Mucosa of stomach (tissue), 1 donor: ENCODE data around the gene AQP12A.
"Not testable (repeated sequence)": the region's sequence is repeated elsewhere in the genome, so short reads cannot be mapped to it uniquely, and the experiment has no call there.

Experiments used
- H3K27me3 ChIP-seq: one replicate; pipeline ENCODE4 v1.7.0; 2013; ENCODE audit warnings: mild to moderate bottlenecking, low read length; ENCODE audit not compliant: control insufficient read depth, insufficient read depth
- H3K36me3 ChIP-seq: one replicate; pipeline ENCODE4 v1.7.0; 2013; ENCODE audit warnings: low read length; ENCODE audit not compliant: control insufficient read depth, insufficient read depth
- H3K4me1 ChIP-seq: one replicate; pipeline ENCODE4 v1.7.0; 2013; ENCODE audit warnings: mild to moderate bottlenecking, low read length; ENCODE audit not compliant: control insufficient read depth, insufficient read depth
- H3K4me3 ChIP-seq: one replicate; pipeline ENCODE4 v1.7.0; 2013; ENCODE audit warnings: low read length
- H3K9ac ChIP-seq: one replicate; pipeline ENCODE4 v1.7.0; 2013; ENCODE audit warnings: mild to moderate bottlenecking, low read length, moderate library complexity
- H3K9me3 ChIP-seq: one replicate; pipeline ENCODE4 v1.7.0; 2013; ENCODE audit warnings: mild to moderate bottlenecking, low read length, moderate library complexity; ENCODE audit not compliant: control insufficient read depth
- donor health status: Pancreatic carcinoma.

The AQP12A gene

DNA sequence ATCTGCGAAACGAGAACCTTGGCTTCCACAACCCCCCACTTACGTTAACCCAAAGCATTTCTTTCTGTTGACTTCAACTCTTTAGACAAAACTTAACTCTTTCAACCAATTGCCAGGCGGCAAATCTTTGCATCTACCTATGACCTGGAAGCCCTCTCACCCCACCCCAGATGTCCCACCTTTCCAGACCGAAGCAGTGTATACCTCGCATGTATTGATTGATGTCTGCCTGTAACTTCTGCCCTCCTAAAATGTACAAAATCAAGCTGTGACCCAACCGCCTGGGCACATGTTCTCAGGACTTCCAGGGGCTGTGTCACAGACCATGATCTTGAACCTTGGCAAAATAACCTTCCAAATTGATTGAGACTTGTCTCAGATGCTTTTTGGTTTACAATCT, 21.3 kb upstream of the AQP12A start:
- no peaks in the 10 kb centered on the region for H3K36me3 ChIP-seq
- no peaks in the 10 kb centered on the region for H3K9me3 ChIP-seq
- H3K9ac ChIP-seq: no peak overlapping the region
- peaks cover 26% of the 10 kb centered on the region for H3K27me3 ChIP-seq
- no peaks in the 10 kb centered on the region for H3K4me1 ChIP-seq
- no peak overlapping the region for H3K4me3 ChIP-seq

DNA sequence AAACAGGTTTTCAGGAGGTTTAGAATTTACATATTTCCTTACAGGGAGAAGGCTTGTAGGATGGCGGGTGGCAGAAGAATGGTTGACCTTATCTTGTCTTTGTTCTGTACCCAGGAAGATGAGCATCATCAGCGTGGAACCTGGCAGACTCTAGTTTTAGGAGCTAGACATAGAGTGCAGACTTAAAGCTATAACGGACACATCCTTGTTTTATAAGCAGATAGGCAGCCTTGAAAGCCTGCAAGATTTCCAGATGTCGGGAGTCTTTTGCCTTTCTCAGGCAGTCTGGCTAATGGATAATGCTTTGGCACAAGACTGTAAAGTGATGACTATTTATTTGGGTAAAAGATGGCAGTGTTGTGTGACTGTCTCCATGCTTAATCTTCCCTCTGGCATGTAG, 20.7 kb upstream of the AQP12A start:
- no peak overlapping the region for H3K4me3 ChIP-seq
- H3K4me1 ChIP-seq: no peaks in the 10 kb centered on the region
- peaks cover 26% of the 10 kb centered on the region for H3K27me3 ChIP-seq

DNA sequence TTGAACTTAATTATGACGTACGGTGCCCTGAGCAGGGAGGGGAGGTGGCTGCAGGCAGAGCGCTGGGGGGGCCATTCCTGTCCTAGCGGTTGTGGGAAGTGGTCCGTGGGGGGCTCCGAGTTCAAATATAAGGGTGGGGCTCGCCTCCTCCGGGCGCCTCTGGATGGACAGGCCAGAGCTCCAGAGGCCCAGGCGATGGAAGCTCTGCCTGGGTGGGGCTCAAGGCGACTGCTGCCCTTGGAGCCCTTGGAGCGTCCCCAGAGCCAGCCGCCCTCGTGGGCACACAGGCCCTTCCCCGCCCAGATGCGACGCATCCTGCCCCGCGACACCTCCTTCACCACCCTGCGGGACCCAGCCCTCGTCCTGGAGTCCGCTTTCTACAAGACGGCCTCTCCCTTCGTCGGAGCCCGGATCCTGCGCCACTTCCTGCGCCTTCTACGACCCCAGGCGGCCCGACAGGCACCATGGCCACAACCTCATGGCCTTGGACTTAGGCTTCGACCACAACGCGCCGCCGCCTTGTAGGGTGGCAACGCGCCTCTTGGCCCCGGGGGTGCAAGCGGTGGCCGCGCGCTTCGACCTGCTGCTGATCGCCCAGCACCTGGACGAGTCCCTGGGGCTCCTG, 19.5 kb upstream of the AQP12A start:
- Histone ChIP-seq H3K36me3 (no peaks in the 10 kb centered on the region), H3K4me1 (no peaks in the 10 kb centered on the region), H3K9me3 (no peaks in the 10 kb centered on the region), H3K4me3 (no peak overlapping the region), H3K9ac (no peak overlapping the region), H3K27me3 (peaks cover 26% of the 10 kb centered on the region)

More for the DNA sequence above, 20.7 kb upstream of the AQP12A start:
- no peaks in the 10 kb centered on the region for H3K9me3 ChIP-seq
- no peak overlapping the region for H3K9ac ChIP-seq
- H3K36me3 ChIP-seq: no peaks in the 10 kb centered on the region

DNA sequence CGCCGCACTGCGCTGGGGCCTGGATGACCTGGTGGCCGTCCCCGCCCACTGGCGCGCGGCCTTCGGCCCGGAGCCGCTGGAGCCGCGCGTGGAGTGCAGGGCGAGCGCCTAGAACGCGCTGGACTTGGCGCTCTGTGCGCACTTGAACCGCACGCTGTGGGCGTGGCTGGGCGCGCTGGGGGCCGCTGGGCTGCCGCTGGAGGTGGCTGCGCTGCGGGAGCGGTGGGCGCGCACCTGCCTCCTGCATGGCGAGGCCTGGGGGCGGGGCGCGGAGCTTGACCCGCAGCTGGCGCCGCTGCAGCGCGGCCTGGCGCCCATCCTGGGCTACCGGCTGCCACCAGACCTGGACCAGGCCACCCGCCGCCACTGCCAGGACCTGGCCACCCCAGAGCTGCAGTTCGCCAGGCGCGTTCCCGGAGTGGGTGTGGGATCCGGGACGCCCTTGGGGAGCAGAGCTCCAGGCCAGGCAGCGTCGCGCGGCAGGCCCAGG, 18.9 kb upstream of the AQP12A start:
- Histone ChIP-seq H3K9ac (no peak overlapping the region), H3K36me3 (no peaks in the 10 kb centered on the region), H3K27me3 (peaks cover 26% of the 10 kb centered on the region), H3K9me3 (no peaks in the 10 kb centered on the region), H3K4me3 (no peak overlapping the region), H3K4me1 (no peaks in the 10 kb centered on the region)

DNA sequence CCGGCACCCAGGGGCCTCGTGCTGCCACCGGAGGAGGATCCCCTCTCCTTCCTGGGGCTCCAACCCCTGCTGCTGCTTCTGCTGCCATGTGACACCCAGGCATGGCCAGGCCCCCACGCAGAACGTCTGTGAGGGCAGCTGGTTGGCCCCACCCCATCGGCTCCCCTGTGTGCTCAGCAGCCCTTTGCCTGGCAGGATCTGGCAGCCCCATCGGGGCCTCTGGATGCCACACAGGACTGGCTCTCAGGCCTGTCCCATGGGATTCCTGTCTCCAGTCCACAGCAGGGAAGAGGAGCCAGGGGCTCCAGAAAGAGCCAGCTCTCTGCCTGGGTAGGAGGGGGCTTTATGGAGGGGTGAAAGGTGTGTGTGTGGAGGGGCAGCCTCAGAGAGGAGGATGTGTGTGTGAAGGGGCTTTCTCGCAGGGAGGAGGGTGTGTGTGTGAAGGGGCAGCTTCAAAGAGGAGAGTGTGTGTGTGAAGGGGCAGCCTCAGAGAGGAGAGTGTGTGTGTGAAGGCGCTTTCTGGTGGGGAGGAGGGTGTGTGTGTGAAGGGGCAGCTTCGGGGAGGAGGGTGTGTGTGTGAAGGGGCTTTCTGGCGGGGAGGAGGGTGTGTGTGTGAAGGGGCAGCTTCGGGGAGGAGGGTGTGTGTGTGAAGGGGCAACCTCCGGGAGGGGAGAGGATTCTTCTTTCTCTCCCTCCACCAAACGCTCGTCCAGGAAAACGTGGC, 17.0 kb upstream of the AQP12A start:
- not testable (repeated sequence) for H3K4me3 ChIP-seq, H3K9ac ChIP-seq, H3K36me3 ChIP-seq, H3K9me3 ChIP-seq, H3K4me1 ChIP-seq
- peaks cover 26% of the 10 kb centered on the region for H3K27me3 ChIP-seq

GRCh38 chr2:240675345-240675744, 16.3 kb upstream of the AQP12A start:
- not testable (repeated sequence) for H3K4me1 ChIP-seq, H3K4me3 ChIP-seq, H3K9me3 ChIP-seq, H3K9ac ChIP-seq, H3K36me3 ChIP-seq
- H3K27me3 ChIP-seq: peaks cover 26% of the 10 kb centered on the region

DNA sequence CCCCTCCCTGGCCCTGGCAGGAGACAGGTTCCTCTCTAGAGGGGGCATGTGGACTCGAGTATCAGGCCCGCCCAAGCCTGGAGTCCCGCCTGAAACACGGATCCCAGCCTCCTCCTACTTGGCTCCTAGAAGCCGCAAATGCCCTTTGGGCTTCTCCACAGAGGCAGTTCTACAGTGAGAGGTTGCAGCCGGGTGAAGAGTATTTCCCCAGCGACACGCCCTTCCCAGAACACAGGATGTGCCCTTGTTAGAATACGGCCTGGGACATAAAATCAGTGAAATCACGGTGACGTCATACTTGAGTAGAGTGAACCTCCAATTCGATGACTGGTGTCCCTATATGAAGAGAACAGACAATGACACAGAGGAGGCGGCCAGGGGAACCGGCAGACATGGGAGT, 13.6 kb upstream of the AQP12A start:
- not testable (repeated sequence) for H3K9me3 ChIP-seq, H3K36me3 ChIP-seq, H3K9ac ChIP-seq, H3K4me3 ChIP-seq, H3K4me1 ChIP-seq
- peaks cover 12% of the 10 kb centered on the region for H3K27me3 ChIP-seq

DNA sequence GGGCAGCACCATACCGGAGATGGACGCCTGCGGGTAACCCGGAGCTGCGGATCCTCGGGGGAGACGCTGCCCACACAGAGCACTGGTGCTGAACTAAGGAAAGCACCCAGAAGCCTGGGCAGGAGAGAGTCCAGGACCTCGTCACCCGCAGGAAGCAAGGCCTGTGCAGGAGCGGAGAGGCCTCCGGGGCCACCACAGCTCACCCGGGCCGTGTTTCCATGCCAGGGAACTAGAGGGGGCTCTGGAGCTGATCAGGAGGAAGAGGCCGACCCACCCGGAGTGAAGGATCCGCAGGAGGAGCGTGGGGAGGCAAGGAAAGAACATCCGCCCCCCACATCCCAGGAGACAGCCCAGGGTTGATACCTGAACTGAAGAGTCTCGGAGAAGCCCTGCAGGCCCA, 12.8 kb upstream of the AQP12A start:
- H3K4me1 ChIP-seq, H3K9ac ChIP-seq, H3K36me3 ChIP-seq, H3K4me3 ChIP-seq, H3K9me3 ChIP-seq, H3K27me3 ChIP-seq: not testable (repeated sequence)

GRCh38 chr2:240680185-240680584, 11.5 kb upstream of the AQP12A start:
- not testable (repeated sequence) for H3K4me3 ChIP-seq, H3K27me3 ChIP-seq, H3K4me1 ChIP-seq, H3K9me3 ChIP-seq, H3K36me3 ChIP-seq, H3K9ac ChIP-seq

GRCh38 chr2:240682431-240683224, 9.0 kb upstream of the AQP12A start, which contains the start of gene AQP12B:
Gene AQP12B (minus strand): TSS chr2:240682885. CDS start chr2:240682837, 48 bp downstream.
- not testable (repeated sequence) for H3K27me3 ChIP-seq, H3K4me3 ChIP-seq, H3K4me1 ChIP-seq, H3K9me3 ChIP-seq, H3K36me3 ChIP-seq, H3K9ac ChIP-seq

DNA sequence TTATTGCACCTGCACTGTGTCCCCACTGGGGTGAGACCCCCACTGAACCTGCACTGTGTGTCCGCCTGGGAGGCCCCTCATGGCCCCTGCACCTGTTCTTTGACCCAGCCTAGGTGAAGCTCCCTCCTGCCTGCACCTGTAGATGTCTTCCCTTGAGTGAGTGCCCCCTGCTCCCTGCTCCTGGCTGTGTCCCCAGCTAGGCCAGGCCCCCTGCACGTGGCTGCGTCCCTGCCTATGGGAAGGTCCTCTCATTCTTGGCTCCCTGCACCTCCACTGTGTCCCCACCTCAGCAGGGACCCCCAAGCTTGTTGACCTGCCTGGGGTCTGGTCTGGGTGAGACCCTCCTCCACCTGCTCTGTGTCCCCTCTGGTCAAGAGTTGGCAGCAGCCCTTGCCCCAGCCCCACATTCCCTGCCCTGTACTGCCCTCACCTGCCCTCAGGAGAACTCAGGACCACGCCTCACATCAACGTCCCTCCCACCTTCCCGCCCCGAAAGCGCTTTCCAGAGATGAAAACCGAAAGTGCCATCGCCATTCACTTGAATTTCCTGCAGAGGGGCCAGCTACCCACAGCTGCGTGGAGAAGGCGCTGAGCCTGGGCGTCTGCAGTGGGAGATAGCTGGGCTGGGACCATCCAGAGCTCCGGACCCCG, 8.2 kb upstream of the AQP12A start:
- H3K9me3 ChIP-seq, H3K36me3 ChIP-seq, H3K9ac ChIP-seq, H3K4me3 ChIP-seq, H3K4me1 ChIP-seq, H3K27me3 ChIP-seq: not testable (repeated sequence)
